Erythroblast (primary cell): ENCODE results near the gene WDHD1.
"Not testable (repeated sequence)": the region's sequence is repeated elsewhere in the genome, so short reads cannot be mapped to it uniquely, and the experiment has no call there.

ENCODE experiments used
- GATA1 ChIP-seq: IDR thresholded peaks from 2 replicates; pipeline ENCODE4 v1.6.1; 2011; ENCODE audit warnings: low read depth, mild to moderate bottlenecking, control low read depth, low read length, moderate library complexity
- POLR2A ChIP-seq: IDR thresholded peaks from 2 replicates; pipeline ENCODE4 v1.6.1; 2011; ENCODE audit warnings: mild to moderate bottlenecking, low read length

DNA sequence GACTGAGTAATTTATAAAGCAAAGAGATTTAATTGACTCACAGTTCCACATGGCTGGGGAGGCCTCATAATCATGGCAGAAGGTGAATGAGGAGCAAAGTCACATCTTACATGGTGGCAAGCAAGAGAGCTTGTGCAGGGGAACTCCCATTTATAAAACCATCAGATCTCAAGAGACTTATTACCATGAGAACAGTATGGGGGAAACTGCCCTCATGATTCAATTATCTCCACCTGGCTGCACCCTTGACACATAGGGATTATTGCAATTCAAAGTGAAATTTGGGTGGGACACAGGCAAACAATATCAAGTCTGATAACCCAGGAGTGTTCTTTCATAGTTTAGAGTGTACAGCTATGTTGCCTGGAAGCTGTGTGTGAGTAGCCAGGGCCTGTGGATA, 11.1 kb upstream of the WDHD1 start:
- TF ChIP-seq POLR2A, GATA1: not testable (repeated sequence)
